HG03095 (cell line): Measurements from ENCODE around the gene LPCAT1.

Experiments
- ATAC-seq: cut with Tn5 transposase; IDR thresholded peaks from one replicate; pipeline ENCODE4 v1.9.1; 2021; ENCODE audit warnings: moderate library complexity; ENCODE audit not compliant: unreplicated experiment

Gene LPCAT1

DNA sequence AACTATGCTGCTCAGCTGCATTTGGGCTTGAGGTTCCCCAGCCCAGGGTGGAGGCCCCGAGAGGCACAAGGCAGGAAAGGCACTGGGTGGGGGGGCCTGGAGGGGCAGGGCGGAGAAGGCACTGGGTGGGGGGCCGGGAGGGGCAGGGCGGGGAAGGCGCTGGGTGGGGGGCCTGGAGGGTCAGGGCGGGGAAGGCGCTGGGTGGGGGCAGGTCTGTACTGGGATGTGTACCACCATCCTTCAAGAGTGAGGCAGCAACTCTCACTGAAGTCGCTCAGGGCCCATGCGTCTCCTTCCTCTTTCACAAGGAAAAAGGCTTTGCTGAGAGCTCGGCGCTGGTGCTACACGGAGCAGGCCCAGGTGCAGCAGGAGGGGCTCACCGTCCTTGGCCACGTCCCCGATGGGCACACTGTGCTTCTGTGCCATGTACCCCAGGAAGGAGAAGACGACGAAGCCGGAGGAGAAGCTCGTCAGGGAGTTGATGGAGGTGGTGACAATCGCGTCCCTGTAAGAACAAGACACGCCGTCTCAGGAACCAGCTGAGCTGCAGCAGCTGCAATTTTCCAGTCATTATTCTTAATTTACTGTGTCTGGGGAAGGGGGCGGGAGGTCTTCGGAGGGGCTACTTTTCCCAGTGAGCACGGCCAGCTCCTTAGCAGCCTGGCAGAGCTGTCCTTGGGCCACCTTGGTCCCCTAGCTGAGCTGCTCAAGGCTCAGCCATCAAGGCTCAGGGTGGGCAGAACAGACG, 109.3 kb downstream of the LPCAT1 start:
- ATAC-seq = no peak

DNA sequence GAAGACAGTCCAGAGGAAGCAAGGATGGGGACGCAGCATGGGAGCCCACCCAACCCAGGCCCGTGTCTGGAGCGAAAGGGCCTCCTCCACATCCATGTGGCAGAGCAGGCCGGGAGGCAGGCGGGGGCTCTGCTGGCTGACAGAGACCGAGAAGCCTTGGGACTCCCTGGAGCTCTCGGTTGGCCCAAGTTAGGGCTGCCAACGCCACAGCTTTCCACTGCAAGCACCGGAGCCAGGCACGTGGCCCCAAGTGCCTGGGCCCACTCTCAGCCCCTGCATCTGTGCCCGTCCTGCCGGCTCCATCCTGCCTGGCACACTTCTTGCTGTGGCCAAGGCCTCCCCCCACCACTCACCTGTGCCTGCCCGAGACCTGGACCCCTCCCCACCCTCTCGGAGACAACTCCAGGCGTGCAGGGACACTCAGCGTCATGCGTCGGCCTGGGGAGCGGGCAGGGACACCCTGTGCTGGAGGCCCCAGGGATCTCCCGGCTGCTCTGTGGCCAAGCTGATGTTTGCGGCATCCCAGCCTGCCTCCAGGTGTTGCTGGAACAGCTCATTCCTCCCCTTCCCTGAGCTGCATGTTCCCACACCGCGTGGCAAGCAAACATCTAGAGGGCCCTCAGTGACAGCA, 110.0 kb downstream of the LPCAT1 start:
- ATAC-seq = no peak

DNA sequence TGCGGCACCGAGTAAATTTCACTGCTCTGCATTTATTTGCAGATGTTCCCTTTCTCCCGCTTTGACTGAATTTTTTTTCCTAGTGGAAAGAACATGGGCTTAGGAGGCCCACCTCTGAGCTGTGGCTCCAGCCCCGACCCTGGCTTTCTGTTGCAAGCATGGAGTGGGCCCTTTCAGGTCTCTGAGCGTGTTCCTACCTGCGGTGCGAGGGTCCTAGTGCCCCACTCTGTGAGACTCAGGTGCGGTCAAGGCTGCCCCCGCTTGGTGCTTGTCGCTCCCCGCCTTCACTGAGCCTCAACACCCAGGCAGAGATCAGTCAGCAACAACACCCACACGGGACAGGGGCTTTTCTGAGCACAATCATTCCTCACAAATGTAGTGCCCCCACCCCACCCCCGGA, 110.5 kb downstream of the LPCAT1 start:
- ATAC-seq = no peak

DNA sequence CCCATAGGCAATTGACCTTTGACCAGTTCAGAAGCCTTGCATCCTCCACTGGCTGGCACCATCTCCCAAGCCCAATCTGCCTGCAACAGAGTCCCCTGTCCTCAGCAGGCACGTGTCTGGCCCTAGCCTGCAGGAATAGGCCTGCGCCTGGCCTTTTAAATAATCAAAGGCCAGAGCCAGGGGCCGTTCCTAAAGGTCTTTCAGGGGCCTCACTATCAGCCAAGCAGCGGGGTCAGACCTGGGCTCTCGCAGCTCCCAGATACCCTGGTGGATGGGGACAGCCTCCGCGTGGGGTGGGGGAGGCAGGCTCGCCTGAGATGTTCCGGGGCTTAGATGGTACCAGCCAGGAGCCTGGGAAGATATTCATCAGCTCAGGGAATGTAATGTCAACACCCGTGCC, 111.1 kb downstream of the LPCAT1 start:
- no peak for ATAC-seq

DNA sequence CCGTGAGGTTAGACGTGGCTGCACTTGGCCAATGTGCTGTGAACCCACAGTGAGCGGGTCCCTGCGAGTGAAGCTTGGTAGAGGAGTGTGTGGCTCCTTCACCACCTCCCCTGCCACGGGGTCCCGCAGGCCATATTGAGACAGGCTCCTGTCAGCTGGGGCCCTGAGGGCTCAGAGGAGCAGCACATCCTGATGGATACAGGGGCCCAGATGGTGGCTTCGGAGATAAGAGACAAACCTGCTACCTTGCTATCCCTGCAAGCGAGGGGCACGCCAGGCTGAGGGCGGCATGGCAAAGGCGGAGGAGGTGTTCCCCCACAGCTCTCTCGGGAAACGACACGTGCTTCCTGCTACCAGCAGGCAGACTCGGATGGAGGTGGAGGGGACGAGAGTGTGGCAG, 111.6 kb downstream of the LPCAT1 start:
- no peak for ATAC-seq
